ENCODE data around the gene NVL.

- TF ChIP-seq, protein P1, sequence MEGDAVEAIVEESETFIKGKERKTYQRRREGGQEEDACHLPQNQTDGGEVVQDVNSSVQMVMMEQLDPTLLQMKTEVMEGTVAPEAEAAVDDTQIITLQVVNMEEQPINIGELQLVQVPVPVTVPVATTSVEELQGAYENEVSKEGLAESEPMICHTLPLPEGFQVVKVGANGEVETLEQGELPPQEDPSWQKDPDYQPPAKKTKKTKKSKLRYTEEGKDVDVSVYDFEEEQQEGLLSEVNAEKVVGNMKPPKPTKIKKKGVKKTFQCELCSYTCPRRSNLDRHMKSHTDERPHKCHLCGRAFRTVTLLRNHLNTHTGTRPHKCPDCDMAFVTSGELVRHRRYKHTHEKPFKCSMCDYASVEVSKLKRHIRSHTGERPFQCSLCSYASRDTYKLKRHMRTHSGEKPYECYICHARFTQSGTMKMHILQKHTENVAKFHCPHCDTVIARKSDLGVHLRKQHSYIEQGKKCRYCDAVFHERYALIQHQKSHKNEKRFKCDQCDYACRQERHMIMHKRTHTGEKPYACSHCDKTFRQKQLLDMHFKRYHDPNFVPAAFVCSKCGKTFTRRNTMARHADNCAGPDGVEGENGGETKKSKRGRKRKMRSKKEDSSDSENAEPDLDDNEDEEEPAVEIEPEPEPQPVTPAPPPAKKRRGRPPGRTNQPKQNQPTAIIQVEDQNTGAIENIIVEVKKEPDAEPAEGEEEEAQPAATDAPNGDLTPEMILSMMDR (IDR thresholded peaks at IDR 0.05): no peak
- TF ChIP-seq POLR2AphosphoS5 (IDR thresholded peaks at IDR 0.05; ENCODE audit: insufficient read depth in 1 of 2, low read depth in 1 of 2) (no peak), POLR2A (IDR thresholded peaks at IDR 0.05) (no peak)
Measured at GRCh38 chr1:224329484-224329841, 509 bp downstream of the NVL start.

Measured in vagina (tissue), 2 donors.